GM12878 (cell line): ENCODE measurements around the gene FAM219A. TPM values are rescaled to one million over a fixed set of nuclear protein-coding genes. Genes with fewer than 3 reads are reported as not detected.

Experiments used
- CREB1 ChIP-seq: IDR thresholded peaks from 2 replicates; pipeline ENCODE4 v1.6.1; 2012; ENCODE audit warnings: low read depth, mild to moderate bottlenecking, inconsistent platforms
- HCFC1 ChIP-seq: fragments of 150-350 bp; IDR thresholded peaks from 2 replicates; pipeline ENCODE4 v1.6.1; 2014; ENCODE audit warnings: low read length
- MEF2A ChIP-seq: IDR thresholded peaks from 2 replicates; pipeline ENCODE4 v1.6.1; 2011; ENCODE audit warnings: low read depth, mild to moderate bottlenecking, low read length, moderate library complexity; ENCODE audit not compliant: insufficient read depth
- MXI1 ChIP-seq: fragments of 150-350 bp; IDR thresholded peaks from 2 replicates; pipeline ENCODE4 v1.6.1; 2011; ENCODE audit warnings: low read depth, mild to moderate bottlenecking, inconsistent platforms, low read length, improper control_type of control experiment
- NR2F1 ChIP-seq: fragments of 450-650 bp; conservative IDR thresholded peaks from 2 replicates; pipeline ENCODE4 v1.6.1; 2017; ENCODE audit warnings: mild to moderate bottlenecking
- PAX5 ChIP-seq: IDR thresholded peaks from 2 replicates; pipeline ENCODE4 v1.6.1; 2011; ENCODE audit warnings: low read depth, low read length, borderline replicate concordance
- POLR2AphosphoS5 ChIP-seq: IDR thresholded peaks from 2 replicates; pipeline ENCODE4 v1.6.1; 2011; ENCODE audit warnings: mild to moderate bottlenecking, low read length, inconsistent platforms
- RB1 ChIP-seq: fragments of 450-650 bp; formaldehyde crosslinking; IDR thresholded peaks from 2 replicates; pipeline ENCODE4 v1.6.1; 2017; ENCODE audit warnings: mild to moderate bottlenecking, borderline replicate concordance
- SIN3A ChIP-seq: IDR thresholded peaks from 2 replicates; pipeline ENCODE4 v1.6.1; 2012; ENCODE audit warnings: low read depth, low read length, improper control_type of control experiment
- SPI1 ChIP-seq: IDR thresholded peaks from 2 replicates; pipeline ENCODE4 v1.6.1; 2011; ENCODE audit warnings: low read depth, mild to moderate bottlenecking, low read length, moderate library complexity, borderline replicate concordance; ENCODE audit not compliant: insufficient read depth
- SRF ChIP-seq, 2 experiments: IDR thresholded peaks; 2 replicates each; pipeline ENCODE4 v1.6.1; 2011; ENCODE audit warnings: low read depth in 2 of 2, low read length in 2 of 2, mild to moderate bottlenecking in 1 of 2, moderate library complexity in 1 of 2
- TCF12 ChIP-seq: IDR thresholded peaks from 2 replicates; pipeline ENCODE4 v1.6.1; 2011; ENCODE audit warnings: low read depth, mild to moderate bottlenecking, low read length
- polyA plus RNA-seq, 11 experiments: library from polyadenylated mRNA; depleted of rRNA in 4 of 11; unstranded in 6 of 11; stranded (reverse) in 5 of 11; fragments of >200 nt; fragmentation: Nextera tagmentation in 4 of 11; fragmentation: Illumina TruSeq in 1 of 11; extraction: Ambion mirVana in 4 of 11; extraction: Trizol in 1 of 11; gene quantifications; 1 replicate in 1 of 11; 2 replicates in 10 of 11; pipeline versions ENCODE4 v1.2.1 to v1.2.3, GENCODE V29; 2011 to 2016; ENCODE audit warnings: inconsistent platforms in 2 of 11, missing spikeins in 2 of 11, low read depth in 1 of 11
- total RNA-seq, 4 experiments: library from RNA; depleted of rRNA in 3 of 4; stranded (reverse); fragments of >200 nt in 3 of 4; fragmentation: Illumina TruSeq in 1 of 4; extraction: Trizol in 1 of 4; gene quantifications; 2 replicates each; pipeline versions ENCODE4 v1.2.1 to v1.2.3, GENCODE V29; 2013 to 2021
- TF ChIP-seq, protein P1 (sequence below): IDR thresholded peaks from 2 replicates; pipeline ENCODE4 v1.6.1; 2011; ENCODE audit warnings: borderline replicate concordance, low read depth, mild to moderate bottlenecking, moderate library complexity, low read length; ENCODE audit not compliant: insufficient read depth, poor library complexity, severe bottlenecking
- TF ChIP-seq, protein P2 (sequence below): fragments of 450-650 bp; IDR thresholded peaks from 2 replicates; pipeline ENCODE4 v1.6.1; 2017; ENCODE audit warnings: mild to moderate bottlenecking, moderate library complexity
- TF ChIP-seq, protein P3 (sequence below): fragments of 450-650 bp; IDR thresholded peaks from 2 replicates; pipeline ENCODE4 v1.6.1; 2017; ENCODE audit warnings: mild to moderate bottlenecking
- TF ChIP-seq, protein P4 (sequence below): IDR thresholded peaks from 2 replicates; pipeline ENCODE4 v1.6.1; 2011; ENCODE audit warnings: low read depth, low read length, improper control_type of control experiment, borderline replicate concordance
- TF ChIP-seq, protein P5 (sequence below): fragments of 450-650 bp; IDR thresholded peaks from 2 replicates; pipeline ENCODE4 v1.6.1; 2016; ENCODE audit warnings: mild to moderate bottlenecking
- TF ChIP-seq, protein P6 (sequence below): fragments of 450-650 bp; IDR thresholded peaks from 2 replicates; pipeline ENCODE4 v1.6.1; 2017; ENCODE audit warnings: borderline replicate concordance

The FAM219A gene
- total and polyA plus RNA-seq, 10 of the 15 experiments (the other 5 are each of a cell fraction or from before 2014, with no cell fraction given): 0.11 to 2.0 (median 0.71) TPM

DNA sequence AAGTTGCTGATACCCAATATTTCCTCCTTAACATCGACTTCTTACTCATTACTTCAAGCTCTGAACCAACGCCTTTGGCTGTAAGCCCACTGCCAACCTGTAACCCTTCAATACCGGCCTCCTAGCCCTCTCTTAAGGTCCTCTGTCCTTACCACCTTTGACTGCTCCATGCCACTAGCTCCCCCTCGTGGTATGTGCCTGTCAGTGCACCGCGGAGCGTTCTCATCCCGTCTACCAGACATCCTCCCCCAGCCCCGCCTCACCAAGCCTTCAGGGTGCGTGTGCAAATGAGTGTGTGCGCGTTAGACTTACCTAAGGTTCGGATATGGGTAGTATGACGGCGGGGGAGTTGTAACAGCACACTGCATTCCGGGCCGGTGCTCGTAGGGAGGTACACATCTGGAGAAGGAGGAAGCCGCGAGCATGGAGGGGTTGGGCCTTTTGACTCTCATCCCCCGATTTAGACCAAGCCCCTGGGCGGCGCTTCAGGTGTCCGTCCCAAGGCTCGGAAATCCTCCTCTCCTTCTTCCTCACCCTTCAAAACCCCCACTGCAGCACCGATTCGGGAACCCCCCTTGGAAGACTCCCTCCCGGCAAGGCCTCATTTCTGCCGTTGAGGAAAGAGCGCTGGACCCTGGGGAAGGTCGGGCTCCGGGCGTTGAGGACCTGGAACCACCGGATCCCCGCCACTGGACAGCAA, 78.9 kb downstream of the FAM219A start (continued):
- 0 out of 2 replicates have a peak, but pooled peaks have one; percentile 11 for TF ChIP-seq MEF2A
- no peak for TF ChIP-seq TCF12
- peak; percentile 10; the same call in 1 of the 2 replicates for TF ChIP-seq SPI1
- TF ChIP-seq SRF (IDR thresholded peaks at IDR 0.05; ENCODE audit: low read depth in 2 of 2, low read length in 2 of 2): no peak
- TF ChIP-seq, protein P1, sequence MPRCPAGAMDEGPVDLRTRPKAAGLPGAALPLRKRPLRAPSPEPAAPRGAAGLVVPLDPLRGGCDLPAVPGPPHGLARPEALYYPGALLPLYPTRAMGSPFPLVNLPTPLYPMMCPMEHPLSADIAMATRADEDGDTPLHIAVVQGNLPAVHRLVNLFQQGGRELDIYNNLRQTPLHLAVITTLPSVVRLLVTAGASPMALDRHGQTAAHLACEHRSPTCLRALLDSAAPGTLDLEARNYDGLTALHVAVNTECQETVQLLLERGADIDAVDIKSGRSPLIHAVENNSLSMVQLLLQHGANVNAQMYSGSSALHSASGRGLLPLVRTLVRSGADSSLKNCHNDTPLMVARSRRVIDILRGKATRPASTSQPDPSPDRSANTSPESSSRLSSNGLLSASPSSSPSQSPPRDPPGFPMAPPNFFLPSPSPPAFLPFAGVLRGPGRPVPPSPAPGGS: no peak
- no peak for TF ChIP-seq MXI1
- TF ChIP-seq RB1: no peak
- TF ChIP-seq POLR2AphosphoS5: no peak
- TF ChIP-seq PAX5: 0 out of 2 replicates have a peak, but pooled peaks have one; percentile 23
- TF ChIP-seq, protein P2, sequence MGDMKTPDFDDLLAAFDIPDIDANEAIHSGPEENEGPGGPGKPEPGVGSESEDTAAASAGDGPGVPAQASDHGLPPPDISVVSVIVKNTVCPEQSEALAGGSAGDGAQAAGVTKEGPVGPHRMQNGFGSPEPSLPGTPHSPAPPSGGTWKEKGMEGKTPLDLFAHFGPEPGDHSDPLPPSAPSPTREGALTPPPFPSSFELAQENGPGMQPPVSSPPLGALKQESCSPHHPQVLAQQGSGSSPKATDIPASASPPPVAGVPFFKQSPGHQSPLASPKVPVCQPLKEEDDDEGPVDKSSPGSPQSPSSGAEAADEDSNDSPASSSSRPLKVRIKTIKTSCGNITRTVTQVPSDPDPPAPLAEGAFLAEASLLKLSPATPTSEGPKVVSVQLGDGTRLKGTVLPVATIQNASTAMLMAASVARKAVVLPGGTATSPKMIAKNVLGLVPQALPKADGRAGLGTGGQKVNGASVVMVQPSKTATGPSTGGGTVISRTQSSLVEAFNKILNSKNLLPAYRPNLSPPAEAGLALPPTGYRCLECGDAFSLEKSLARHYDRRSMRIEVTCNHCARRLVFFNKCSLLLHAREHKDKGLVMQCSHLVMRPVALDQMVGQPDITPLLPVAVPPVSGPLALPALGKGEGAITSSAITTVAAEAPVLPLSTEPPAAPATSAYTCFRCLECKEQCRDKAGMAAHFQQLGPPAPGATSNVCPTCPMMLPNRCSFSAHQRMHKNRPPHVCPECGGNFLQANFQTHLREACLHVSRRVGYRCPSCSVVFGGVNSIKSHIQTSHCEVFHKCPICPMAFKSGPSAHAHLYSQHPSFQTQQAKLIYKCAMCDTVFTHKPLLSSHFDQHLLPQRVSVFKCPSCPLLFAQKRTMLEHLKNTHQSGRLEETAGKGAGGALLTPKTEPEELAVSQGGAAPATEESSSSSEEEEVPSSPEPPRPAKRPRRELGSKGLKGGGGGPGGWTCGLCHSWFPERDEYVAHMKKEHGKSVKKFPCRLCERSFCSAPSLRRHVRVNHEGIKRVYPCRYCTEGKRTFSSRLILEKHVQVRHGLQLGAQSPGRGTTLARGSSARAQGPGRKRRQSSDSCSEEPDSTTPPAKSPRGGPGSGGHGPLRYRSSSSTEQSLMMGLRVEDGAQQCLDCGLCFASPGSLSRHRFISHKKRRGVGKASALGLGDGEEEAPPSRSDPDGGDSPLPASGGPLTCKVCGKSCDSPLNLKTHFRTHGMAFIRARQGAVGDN: no peak
- TF ChIP-seq NR2F1: peak; percentile 75
- TF ChIP-seq CREB1: 0 out of 2 replicates have a peak, but pooled peaks have one; percentile 41
- peak; percentile 50; the same call in 1 of the 2 replicates for TF ChIP-seq SIN3A
- TF ChIP-seq, protein P3, sequence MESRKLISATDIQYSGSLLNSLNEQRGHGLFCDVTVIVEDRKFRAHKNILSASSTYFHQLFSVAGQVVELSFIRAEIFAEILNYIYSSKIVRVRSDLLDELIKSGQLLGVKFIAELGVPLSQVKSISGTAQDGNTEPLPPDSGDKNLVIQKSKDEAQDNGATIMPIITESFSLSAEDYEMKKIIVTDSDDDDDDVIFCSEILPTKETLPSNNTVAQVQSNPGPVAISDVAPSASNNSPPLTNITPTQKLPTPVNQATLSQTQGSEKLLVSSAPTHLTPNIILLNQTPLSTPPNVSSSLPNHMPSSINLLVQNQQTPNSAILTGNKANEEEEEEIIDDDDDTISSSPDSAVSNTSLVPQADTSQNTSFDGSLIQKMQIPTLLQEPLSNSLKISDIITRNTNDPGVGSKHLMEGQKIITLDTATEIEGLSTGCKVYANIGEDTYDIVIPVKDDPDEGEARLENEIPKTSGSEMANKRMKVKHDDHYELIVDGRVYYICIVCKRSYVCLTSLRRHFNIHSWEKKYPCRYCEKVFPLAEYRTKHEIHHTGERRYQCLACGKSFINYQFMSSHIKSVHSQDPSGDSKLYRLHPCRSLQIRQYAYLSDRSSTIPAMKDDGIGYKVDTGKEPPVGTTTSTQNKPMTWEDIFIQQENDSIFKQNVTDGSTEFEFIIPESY: no peak
- TF ChIP-seq, protein P4, sequence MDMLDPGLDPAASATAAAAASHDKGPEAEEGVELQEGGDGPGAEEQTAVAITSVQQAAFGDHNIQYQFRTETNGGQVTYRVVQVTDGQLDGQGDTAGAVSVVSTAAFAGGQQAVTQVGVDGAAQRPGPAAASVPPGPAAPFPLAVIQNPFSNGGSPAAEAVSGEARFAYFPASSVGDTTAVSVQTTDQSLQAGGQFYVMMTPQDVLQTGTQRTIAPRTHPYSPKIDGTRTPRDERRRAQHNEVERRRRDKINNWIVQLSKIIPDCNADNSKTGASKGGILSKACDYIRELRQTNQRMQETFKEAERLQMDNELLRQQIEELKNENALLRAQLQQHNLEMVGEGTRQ: no peak
- no peak for TF ChIP-seq HCFC1
- TF ChIP-seq, protein P5, sequence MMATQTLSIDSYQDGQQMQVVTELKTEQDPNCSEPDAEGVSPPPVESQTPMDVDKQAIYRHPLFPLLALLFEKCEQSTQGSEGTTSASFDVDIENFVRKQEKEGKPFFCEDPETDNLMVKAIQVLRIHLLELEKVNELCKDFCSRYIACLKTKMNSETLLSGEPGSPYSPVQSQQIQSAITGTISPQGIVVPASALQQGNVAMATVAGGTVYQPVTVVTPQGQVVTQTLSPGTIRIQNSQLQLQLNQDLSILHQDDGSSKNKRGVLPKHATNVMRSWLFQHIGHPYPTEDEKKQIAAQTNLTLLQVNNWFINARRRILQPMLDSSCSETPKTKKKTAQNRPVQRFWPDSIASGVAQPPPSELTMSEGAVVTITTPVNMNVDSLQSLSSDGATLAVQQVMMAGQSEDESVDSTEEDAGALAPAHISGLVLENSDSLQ: peak; percentile 35; the same call in 1 of the 2 replicates
- TF ChIP-seq, protein P6, sequence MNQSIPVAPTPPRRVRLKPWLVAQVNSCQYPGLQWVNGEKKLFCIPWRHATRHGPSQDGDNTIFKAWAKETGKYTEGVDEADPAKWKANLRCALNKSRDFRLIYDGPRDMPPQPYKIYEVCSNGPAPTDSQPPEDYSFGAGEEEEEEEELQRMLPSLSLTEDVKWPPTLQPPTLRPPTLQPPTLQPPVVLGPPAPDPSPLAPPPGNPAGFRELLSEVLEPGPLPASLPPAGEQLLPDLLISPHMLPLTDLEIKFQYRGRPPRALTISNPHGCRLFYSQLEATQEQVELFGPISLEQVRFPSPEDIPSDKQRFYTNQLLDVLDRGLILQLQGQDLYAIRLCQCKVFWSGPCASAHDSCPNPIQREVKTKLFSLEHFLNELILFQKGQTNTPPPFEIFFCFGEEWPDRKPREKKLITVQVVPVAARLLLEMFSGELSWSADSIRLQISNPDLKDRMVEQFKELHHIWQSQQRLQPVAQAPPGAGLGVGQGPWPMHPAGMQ: no peak
